GM12872 (cell line): ENCODE data around the gene CNOT4.

Experiments
- TF ChIP-seq, protein P1 (sequence below): IDR thresholded peaks from 3 replicates; pipeline ENCODE4 v1.5.1; 2011; ENCODE audit warnings: low read depth, mild to moderate bottlenecking, low read length, moderate library complexity; ENCODE audit not compliant: insufficient read depth

CNOT4 gene

DNA sequence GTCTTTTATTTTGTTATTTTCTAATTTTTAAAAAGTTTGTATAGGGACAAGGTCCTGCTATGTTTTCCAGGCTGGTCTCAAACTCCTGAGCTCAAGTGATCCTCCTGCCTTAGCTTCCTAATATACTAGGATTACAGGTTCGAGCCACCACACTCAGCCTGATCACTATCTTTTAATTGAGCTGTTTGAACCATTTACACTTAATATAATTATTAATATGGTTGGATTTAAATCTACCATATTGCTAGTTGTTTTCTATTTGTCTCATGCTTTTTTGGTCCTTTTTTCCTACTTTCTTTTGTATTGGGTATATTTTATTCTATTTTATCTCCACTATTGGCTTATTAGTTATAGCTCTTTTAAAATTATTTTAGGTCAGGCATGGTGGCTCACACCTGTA, 13.2 kb upstream of the CNOT4 start:
- TF ChIP-seq, protein P1, sequence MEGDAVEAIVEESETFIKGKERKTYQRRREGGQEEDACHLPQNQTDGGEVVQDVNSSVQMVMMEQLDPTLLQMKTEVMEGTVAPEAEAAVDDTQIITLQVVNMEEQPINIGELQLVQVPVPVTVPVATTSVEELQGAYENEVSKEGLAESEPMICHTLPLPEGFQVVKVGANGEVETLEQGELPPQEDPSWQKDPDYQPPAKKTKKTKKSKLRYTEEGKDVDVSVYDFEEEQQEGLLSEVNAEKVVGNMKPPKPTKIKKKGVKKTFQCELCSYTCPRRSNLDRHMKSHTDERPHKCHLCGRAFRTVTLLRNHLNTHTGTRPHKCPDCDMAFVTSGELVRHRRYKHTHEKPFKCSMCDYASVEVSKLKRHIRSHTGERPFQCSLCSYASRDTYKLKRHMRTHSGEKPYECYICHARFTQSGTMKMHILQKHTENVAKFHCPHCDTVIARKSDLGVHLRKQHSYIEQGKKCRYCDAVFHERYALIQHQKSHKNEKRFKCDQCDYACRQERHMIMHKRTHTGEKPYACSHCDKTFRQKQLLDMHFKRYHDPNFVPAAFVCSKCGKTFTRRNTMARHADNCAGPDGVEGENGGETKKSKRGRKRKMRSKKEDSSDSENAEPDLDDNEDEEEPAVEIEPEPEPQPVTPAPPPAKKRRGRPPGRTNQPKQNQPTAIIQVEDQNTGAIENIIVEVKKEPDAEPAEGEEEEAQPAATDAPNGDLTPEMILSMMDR, result no peak

DNA sequence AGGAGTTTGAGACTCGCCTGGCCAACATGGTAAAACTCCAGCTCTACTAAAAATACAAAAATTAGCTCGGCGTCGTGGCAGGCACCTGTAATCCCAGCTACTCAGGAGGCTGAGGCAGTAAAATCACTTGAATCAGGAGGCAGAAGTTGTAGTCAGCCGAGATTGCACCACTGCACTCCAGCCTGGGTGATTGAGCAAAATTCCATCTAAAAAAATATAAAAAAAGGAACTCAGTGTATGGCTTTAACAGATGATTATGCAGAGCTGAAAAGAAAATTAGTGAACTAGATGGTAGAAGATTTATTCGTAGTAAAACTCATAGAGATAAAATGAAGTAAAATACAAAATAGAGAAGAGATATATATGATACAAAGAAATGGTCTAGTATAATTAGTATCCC, 12.6 kb upstream of the CNOT4 start:
- TF ChIP-seq, protein P1, result no peak

DNA sequence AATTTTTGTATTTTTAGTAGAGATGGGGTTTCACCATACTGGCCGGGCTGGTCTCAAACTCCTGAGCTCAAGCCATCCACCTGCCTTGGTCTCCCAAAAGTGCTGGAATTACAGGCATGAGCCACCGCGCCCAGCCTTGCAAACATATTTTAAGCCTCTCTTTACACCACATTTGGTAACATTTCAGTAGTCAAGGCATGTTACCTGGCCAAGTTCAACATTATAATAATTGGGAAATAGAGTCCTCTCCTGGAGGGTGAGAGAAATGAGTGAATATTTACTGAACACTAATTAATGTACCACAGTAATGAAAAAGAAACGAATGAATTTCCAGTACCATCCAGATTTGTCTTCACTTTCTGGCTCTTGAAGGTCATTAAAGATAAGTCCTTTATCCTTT, 10.0 kb upstream of the CNOT4 start:
- TF ChIP-seq, protein P1, result no peak

DNA sequence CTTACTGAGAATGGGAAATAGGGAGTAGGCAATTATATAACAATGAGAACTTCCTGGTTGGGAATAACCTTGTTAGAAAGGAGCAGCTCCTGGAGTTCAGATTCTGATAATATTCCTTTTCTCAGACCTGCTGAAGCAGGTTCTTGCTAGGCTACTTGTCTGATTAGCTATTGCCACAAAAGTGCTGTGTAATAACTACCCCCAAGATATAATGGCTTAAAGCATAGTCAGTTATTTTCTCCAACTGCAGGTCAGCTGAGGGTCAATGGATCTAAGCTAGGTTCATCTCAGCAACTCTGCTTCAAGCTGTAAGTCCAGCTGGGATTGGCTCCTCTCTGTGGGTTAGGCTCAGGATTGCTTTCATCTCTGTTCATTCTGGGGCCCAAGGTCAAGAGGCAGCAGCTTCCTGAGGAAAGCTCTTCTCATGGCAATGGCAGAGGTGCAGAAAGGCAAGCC, 9.4 kb upstream of the CNOT4 start:
- TF ChIP-seq, protein P1, result no peak

DNA sequence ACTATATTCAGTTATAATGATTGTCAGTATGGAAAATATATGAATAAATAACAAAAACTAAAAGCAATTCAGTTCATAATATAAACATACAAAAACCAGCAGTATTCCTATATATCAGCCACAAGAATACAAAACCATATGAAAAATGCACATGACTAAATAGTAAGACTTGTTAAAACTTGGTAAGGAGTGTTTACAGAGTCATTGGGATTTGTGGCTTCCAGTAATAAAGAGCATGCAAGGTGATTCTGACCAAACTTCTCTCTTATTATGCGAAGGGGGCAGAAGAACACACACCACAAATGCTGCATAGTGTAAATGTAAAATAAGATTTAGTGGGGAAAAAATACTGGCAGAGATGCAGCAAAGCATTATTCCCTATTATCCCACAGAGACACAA, 8.8 kb upstream of the CNOT4 start:
- TF ChIP-seq, protein P1, result no peak

DNA sequence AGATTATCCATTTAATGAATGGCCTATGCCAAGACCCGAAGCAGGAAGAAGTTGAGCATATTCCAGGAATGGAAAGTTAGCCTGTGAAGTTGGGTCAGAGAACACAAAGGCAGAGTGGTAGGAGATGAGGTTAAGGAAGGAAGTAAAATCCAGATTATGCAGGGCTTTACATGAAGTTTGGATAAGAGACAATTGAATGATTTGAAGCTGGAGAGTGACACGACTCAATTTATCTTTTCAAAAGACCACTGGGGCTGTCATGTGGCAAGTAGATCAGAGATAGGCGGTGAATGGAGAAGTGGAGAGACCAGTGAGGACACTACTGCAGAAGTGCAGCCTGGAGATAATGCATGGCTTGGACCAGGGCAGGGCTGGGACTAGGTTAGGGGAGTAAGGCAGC, 7.2 kb upstream of the CNOT4 start:
- TF ChIP-seq, protein P1, result no peak

DNA sequence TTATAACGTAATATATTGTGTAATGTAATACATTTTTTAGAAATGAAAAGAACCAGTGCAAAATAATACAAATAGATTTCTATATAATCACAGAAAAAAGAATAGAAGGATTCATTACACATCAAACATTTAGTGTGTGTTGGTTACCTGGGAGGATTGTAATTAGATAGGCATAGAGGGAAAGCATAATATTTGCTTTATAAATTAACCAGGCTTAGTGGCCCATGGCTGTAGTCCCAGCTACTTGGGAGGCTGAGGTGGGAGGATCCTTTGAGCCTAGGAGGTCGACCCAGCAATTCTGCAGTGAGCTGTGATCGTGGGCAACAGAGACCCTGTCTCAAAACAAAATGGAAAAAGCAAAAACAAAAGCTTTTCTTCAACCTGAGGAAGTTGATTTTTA, 5.0 kb upstream of the CNOT4 start:
- TF ChIP-seq, protein P1, result no peak
